RKO (cell line): ENCODE measurements around the gene MT1HL1.
"Not testable (repeated sequence)": the region's sequence is repeated elsewhere in the genome, so short reads cannot be mapped to it uniquely, and the experiment has no call there.

Experiments used
- DNase-seq: peaks from one replicate; pipeline ENCODE4 v3.0.0-alpha.2; 2016; ENCODE audit warnings: low spot score

MT1HL1 gene

GRCh38 chr1:237016626-237017025, 12.4 kb upstream of the MT1HL1 start:
- DNase-seq: no peak

GRCh38 chr1:237013608-237014007, 9.4 kb upstream of the MT1HL1 start:
- DNase-seq: no peak

- peak; percentile 14 for DNase-seq
Observed at GRCh38 chr1:237012788-237013383, 8.6 kb upstream of the MT1HL1 start.

GRCh38 chr1:237012361-237012760, 8.1 kb upstream of the MT1HL1 start:
- no peak for DNase-seq

GRCh38 chr1:237011432-237011831, 7.2 kb upstream of the MT1HL1 start:
- DNase-seq: no peak

GRCh38 chr1:237009611-237010010, 5.4 kb upstream of the MT1HL1 start:
- DNase-seq: no peak

GRCh38 chr1:237007147-237007881, 3.1 kb upstream of the MT1HL1 start:
- DNase-seq: no peak

GRCh38 chr1:237005674-237006073, 1.4 kb upstream of the MT1HL1 start:
- DNase-seq: no peak

- no peak for DNase-seq
Observed at GRCh38 chr1:237003516-237003915, 725 bp downstream of the MT1HL1 start.

GRCh38 chr1:237000191-237000590, 4.0 kb downstream of the MT1HL1 start:
- DNase-seq: no peak

GRCh38 chr1:236998546-236998945, 5.7 kb downstream of the MT1HL1 start:
- DNase-seq: no peak

- DNase-seq: no peak
Observed at GRCh38 chr1:236997882-236998281, 6.4 kb downstream of the MT1HL1 start.

GRCh38 chr1:236997361-236997760, 6.9 kb downstream of the MT1HL1 start:
- no peak for DNase-seq

GRCh38 chr1:236994450-236994849, 9.8 kb downstream of the MT1HL1 start:
- no peak for DNase-seq

- no peak for DNase-seq
Observed at GRCh38 chr1:236992449-236992848, 11.8 kb downstream of the MT1HL1 start.

GRCh38 chr1:236990052-236990445, 14.2 kb downstream of the MT1HL1 start:
- DNase-seq: no peak

- DNase-seq: no peak
Observed at GRCh38 chr1:236989290-236990051, 14.8 kb downstream of the MT1HL1 start.

- DNase-seq: no peak
Observed at GRCh38 chr1:236983818-236984217, 20.4 kb downstream of the MT1HL1 start.

- DNase-seq: no peak
Observed at GRCh38 chr1:236982380-236982779, 21.9 kb downstream of the MT1HL1 start.

GRCh38 chr1:236981431-236981830, 22.8 kb downstream of the MT1HL1 start:
- DNase-seq: not testable (repeated sequence)

GRCh38 chr1:236980673-236981072, 23.6 kb downstream of the MT1HL1 start:
- DNase-seq: no peak

GRCh38 chr1:236979149-236979900, 24.9 kb downstream of the MT1HL1 start:
- DNase-seq: no peak
